ENCODE data around the gene CGB2.
"Not testable (repeated sequence)": the region's sequence is repeated elsewhere in the genome, so short reads cannot be mapped to it uniquely, and the experiment has no call there.

CGB2 gene

DNA sequence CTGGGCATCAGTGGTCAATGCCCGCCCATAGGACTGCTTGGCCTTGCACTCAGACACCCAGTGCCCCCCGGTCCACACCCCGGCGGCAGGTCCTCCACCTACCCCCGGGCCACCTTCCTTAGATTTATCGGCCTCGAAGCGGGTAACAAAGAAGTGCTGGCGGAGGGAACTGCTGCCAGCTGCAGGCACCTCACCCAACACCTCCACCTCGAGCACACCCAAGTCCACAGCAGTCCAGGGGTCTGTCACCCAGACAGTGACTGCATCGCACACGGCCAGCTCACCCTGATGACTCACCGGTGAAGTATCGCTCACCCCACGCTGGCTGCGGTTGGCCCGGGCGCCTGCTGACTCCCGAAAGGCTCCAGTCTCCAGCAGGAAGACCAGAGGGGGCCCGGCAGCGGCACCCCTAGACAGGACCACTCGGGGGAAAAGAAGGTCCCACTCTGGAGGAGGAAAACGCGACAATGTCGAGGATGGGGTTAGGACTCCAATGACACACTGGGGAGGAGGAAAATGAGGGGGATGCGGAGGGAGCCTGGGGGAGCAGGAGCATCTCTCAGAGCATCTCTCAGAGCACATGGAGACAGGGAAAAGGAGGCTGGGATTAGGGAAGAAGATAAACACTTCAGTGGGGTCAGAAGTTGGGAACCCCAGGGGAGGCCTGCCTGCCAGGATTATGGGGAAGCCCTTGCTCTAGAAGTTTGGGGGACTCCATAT, 7.0 kb downstream of the CGB2 start:
- DNase-seq = not testable (repeated sequence)

DNA sequence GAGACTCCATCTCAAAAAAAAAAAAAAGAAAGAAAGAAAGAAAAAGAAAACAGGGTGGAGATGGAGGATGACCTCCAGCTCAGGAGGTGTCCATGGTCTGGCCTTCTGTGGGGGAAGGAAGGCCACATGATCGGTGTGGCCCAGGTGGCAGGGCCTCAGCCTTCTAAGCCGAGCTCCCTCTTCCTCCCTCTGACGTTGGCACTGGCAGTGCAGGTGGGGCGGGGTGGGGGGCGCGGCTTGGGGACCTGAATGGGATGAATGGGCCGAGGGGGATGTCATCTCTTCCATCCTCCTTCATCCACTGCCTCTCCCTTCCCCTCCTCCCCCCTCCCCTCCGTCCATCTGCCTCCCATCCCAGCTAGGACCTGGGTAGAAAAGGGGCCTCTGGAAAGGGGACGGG, 8.0 kb downstream of the CGB2 start:
- not testable (repeated sequence) for DNase-seq

DNA sequence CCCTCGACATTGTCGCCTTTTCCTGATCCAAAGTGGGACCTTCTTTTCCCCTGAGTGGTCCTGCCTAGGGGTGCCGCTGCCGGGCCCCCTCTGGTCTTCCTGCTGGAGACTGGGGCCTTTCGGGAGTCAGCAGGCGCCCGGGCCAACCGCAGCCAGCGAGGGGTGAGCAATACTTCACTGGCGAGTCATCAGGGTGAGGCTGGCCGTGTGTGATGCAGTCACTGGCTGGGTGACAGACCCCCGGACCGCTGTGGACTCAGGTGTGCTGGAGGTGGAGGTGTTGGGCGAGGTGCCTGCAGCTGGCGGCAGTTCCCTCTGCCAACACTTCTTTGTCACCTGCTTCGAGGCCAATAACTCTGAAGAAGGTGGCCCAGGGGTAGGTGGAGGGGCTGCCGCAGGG, 10.5 kb downstream of the CGB2 start:
- DNase-seq = no peak

DNA sequence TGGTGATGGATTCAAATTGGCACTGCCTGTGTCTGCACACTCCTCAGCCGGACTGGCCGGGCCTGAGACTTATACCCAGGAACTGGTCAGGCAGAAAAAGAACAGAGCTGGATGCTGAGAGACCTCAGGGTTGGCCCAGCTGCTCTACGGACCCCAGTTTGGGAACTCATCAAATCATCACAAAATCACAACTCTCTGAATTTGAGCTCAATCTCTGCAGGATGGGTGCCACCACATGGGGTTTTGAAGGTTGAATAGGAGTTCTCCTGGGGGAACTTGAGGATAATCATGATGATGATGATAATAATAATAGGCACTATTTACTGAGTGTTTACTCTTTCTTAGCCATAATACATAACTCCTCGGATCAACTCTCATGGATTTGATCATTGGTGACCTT, 11.0 kb downstream of the CGB2 start:
- DNase-seq = not testable (repeated sequence)

DNA sequence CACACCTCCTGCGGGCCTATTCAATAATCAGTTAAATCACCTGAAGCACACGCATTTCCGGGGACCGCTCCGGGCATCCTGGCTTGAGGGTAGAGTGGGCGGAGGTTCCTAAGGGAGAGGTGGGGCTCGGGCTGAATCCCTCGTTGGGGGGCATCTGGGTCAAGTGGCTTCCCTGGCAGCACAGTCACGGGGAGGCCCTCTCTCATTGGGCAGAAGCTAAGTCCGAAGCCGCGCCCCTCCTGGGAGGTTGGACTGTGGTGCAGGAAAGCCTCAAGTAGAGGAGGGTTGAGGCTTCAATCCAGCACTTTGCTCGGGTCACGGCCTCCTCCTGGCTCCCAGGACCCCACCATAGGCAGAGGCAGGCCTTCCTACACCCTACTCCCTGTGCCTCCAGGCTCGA, 11.9 kb downstream of the CGB2 start, which contains the start of gene CGB5:
TSS of gene CGB5 (plus strand) at position 301 of the 400 bp plus-strand sequence. CDS start 362 bp downstream, outside the sequence.
- DNase-seq = not testable (repeated sequence)

DNA sequence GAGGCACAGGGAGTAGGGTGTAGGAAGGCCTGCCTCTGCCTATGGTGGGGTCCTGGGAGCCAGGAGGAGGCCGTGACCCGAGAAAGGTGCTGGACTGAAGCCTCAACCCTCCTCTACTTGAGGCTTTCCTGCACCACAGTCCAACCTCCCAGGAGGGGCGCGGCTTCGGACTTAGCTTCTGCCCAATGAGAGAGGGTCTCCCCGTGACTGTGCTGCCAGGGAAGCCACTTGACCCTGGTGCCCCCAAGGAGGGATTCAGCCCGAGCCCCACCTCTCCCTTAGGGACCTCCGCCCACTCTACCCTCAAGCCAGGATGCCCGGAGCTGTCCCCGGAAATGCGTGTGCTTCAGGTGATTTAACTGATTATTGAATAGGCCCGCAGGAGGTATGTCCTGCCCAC, 17.3 kb downstream of the CGB2 start, which contains the start of gene CGB8:
TSS of gene CGB8 (minus strand) at position 101 of the 400 bp plus-strand sequence. CDS start 372 bp downstream, outside the sequence.
- DNase-seq = not testable (repeated sequence)

DNA sequence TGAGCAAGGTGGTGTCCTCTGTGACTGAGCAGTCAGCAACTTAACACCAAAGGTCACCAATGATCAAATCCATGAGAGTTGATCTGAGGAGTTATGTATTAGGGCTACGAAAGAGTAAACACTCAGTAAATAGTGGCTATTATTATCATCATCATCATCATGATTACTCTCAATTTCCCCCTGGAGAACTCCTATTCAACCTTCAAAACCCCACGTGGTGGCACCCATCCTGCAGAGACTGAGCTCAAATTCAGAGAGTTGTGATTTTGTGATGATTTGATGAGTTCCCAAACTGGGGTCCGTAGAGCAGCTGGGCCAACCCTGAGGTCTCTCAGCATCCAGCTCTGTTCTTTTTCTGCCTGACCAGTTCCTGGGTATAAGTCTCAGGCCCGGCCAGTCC, 18.1 kb downstream of the CGB2 start:
- DNase-seq = not testable (repeated sequence)

DNA sequence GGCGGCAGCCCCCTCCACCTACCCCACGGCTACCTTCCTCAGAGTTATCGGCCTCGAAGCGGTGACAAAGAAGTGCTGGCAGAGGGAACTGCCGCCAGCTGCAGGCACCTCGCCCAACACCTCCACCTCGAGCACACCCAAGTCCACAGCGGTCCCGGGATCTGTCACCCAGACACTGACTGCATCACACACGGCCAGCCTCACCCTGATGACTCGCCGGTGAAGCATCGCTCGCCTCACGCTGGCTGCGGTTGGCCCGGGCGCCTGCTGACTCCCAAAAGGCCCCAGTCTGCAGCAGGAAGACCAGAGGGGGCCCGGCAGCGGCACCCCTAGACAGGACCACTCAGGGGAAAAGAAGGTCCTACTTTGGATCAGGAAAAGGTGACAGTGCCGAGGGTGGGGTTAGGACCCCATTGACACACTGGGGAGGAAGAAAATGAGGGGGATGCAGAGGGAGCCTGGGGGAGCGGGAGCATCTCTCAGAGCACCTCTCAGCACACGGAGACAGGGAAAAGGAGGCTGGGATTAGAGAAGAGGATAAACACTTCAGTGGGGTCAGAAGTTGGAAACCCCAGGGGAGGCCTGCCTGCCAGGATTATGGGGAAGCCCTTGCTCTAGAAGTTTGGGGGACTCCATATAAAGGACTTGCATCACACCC, 18.8 kb downstream of the CGB2 start:
- not testable (repeated sequence) for DNase-seq

DNA sequence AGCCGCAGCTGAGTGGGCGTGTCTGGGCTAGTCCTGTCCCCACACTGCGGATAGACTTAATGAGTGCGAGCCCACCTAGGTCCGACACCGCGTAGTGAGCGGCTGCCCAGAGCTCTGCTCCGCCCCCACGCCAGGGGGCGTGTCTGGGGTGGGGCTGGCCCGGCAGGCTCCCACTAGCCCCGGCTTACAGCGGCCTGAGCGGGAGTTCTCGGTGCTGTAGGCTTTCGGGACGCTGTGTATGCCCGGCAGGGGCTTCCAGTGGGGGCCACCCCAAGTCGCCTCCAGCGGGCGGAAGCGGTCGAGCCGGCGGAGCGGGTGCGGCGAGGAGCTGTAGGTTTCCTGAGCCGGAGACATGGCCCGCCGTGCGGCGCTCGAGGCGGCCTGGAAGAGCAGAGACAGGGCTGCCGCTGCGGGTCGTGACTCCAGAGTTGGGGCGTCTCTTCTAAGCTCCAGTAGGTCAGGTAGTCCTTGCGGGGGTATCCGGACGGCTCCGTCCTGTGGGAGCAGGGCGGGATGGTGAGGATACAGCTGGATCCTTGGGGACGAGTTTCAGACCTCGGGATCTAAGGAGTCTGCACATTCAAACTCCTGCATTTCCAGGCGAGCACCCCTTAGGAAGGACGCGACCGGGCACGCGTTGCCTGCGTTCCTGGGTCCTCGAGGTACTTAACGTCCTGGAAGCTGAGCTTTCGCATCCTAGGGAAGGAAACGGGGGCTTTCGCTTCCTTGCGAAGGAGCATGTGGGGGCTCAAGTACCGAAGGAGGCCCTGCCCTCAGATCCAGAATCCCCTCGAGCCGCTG, 24.6 kb downstream of the CGB2 start:
- peak; percentile 56 for DNase-seq

DNA sequence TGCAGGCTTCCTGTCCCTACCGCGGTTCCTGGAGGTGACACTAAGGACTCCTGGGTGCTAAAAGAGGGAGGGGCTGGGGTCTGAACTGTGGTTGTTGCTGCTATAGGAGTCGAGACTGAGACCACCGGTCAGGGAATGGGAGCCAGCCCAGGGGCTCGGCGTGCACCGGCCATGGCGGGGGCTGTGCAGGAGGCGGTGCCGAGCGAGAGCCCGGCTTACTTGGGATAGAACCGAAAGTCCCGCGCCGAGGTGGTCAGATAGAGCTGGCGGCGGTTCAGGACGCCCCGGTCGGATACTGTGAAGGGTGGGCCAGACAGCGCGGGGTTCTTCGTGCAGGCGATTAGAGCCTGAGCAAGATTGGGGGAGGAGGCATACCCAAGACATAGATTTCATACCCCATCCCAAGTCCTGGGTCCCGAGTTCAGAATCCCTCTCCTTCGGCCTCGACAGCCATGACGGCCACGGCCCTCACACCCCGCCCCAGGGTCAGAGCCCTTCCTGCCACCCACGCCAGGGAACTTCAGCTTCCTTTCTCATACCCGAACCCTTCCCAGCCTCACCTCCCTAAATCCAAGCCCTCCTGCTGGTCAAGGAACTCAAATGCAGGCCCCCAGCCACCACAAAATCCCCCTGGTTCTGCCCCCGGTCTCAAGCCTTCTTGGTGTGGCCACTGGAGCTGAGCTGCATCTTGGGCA, 25.4 kb downstream of the CGB2 start:
- DNase-seq = not testable (repeated sequence)

DNA sequence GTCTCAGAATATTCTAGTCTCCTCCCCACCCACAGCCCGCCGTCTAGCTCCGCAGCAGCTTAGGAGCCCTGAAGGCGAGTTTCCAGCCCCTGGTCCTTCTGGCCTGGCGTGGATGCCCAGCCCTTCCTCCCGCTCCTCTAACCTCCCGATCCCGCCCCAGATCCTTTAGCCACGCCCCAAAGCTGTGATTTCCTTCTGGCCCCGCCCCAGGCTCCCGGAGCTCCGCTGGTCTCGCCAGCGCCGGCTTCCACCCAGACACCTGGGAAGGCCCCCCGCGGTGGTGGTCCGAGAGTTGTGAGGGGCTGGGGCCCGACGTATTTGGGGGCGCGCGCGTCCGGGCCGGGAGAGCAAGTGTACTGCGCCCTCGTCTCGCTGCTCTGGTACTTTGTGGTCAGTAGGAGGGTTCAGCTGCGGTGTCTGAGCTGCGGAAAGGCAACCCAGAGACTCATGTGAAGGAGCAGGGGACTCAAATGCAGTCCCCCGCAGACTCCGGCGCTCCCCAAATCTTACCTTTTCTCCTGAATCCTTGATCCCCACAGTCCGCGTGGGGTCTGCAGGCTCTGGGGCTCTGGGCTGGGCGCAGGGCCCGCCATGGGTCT, 26.0 kb downstream of the CGB2 start, which contains the start of gene CGB7:
TSS of gene CGB7 (minus strand) at position 114 of the 599 bp plus-strand sequence. CDS start 2,374 bp downstream, outside the sequence.
- DNase-seq = peak; percentile 38

DNA sequence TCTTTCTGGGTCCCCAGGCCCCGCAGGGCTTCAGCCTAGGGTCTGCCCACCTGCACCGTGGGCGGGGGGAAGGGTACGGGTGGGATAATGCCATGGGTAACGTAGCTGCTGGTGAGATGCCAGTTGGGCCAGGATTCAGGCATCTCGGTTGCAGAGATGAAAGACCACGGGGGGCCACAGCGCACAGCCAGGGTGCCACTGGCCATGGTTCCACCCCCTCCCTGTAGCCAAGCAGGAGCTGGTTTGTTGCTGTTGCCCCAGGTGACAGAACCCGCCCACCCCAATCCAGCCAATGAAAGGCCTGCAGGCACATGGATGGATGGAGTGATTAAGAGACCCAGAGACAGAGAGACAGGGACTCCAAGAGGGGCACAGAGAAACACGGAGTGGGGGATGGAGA, 26.9 kb downstream of the CGB2 start:
- no peak for DNase-seq

DNA sequence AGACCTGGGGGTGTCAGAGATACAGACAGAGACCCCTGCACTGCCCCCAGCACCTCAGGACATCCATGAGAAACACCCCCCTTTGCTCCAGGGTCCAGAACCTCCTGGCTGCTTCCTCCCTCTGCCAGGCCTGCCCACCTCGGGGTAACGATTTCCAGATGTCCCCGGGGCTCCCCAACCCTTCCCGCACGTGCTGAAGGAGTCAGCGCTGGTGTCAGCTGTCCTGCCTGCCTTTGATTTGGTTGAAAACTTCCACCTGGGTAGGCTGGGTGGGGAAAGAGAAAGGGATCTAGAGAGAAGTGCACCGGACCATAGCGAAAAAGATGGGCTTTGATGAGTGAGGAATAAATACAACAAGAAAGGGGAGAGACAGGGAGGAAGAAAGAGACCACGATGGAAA, 27.4 kb downstream of the CGB2 start:
- no peak for DNase-seq

DNA sequence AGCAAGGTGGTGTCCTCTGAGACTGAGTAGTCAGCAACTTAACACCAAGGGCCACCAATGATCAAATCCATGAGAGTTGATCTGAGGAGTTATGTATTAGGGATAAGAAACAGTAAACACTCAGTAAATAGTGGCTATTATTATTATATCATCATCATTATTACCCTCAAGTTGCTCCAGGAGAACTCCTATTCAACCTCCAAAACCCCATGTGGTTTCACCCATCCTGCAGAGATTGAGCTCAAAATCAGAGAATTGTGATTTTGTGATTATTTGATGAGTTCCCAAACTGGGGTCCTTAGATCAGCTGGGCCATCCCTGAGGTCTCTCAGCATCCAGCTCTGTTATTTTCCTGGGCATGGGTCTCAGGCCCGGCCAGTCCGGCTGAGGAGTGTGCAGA, 29.3 kb downstream of the CGB2 start:
- DNase-seq = no peak

DNA sequence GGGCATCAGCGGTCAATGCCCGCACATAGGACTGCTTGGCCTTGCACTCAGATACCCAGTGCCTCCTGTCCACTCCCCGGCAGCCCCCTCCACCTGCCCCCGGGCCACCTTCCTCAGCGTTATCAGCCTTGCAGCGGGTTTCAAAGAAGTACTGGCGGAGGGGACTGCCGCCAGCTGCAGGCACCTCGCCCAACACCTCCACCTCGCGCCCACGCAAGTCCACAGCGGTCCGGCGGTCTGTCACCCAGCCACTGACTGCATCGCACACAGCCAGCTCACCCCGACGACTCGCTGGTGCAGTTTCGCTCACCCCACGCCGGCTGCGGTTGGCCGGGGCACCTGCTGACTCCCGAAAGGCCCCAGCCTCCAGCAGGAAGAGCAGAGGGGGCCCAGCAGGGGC, 29.8 kb downstream of the CGB2 start:
- DNase-seq = no peak

DNA sequence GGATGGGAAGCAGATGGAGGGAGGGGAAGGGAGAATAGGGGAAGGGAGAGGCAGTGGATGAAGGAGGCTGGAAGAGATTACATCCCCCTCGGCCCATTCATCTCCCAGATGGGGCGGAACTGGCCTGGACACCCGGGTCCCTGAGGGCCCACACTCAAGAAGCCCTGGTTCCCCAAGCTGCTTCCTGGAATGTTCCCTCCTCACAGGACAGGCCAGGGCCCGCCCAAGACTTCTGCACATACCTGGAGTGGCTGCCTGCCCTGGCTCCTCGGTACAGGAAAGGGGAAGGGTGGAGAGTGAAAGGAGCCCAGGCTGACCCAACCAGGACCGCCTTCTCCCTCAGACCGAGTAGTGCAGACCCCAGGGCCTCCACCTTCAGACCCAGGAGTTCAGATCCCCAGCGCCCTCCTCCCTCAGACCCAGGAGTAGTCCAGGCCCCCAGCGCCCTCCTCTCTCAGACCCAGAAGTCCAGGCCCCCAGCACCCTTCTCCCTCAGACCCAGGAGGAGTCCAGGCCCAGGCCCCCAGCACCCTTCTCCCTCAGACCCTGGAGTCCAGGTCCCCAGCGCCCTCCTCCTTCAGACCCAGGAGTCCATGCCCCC, 32.4 kb downstream of the CGB2 start:
- no peak for DNase-seq

DNA sequence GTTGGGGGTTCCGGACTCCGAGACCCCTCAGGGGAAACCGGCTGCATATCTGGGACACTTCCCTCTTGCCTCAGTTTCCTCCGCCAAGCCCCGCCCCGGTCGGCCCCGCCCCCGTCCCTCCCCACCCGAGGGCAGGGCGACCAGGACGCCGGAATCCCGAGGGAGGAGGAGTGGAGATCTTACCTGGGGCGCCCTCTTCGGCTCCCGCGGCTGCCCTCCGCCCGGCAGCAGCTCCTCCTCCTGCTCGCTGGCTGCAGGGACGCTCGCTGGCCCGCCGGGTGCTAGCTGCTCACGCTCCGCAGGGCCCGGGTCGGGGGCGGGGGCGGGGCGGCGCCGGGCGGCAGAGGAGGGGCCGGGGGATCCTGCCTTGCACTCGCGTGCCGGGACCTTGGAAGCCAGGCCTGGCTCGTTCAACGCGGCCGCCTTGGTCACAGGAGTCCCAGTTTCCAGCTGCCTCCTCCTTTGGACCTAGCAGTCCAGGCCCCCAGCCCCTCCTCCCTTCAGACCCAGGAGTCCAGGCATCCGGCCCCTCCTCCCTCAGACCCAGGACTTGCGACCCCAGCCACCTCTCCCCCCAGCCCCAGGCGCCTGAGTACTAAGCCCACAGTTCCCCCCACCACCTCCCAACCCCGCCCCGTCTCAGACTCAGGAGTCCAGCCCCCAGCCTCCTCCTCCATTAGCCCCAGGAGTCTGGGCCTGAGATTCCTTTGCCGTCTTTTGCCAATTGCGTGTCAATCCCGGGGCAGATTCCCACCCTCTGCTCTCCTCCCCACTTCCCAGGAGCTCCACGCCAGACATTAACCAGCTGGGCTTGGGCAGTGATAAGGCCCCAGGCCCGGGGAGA, 33.3 kb downstream of the CGB2 start, which contains the start of gene NTF4:
TSS of gene NTF4 (minus strand) at position 51 of the 844 bp plus-strand sequence. CDS start 2,821 bp downstream, outside the sequence.
- DNase-seq = no peak

DNA sequence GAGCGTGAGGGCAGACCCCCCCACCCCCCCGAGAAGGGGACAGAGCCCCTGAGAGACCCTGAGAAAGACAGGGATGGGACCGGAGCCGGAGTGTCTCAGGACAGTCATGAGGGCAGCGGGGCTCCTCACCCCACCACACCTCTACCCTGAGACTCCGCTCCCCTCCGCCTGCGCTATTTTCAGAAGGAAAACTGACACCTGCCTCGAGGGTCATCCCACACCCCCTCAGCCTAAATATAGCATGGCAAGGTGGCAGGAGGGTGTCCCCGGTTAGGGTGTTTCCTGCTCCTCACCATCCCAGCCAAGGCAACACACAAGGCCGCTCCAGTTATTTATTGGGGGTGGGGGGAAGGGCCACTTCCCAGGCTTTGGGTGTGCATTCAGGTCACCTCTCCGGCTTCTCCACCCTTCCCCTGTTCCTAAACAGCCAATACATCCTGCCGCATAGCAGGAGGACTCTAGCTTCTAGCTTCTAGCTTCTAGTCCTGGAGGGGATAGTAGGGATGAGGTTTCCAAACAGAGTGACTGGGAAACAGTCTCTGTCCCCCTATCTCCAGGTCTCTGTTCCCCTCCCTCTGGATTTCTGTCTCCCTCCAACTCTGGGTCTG, 34.3 kb downstream of the CGB2 start:
- no peak for DNase-seq

DNA sequence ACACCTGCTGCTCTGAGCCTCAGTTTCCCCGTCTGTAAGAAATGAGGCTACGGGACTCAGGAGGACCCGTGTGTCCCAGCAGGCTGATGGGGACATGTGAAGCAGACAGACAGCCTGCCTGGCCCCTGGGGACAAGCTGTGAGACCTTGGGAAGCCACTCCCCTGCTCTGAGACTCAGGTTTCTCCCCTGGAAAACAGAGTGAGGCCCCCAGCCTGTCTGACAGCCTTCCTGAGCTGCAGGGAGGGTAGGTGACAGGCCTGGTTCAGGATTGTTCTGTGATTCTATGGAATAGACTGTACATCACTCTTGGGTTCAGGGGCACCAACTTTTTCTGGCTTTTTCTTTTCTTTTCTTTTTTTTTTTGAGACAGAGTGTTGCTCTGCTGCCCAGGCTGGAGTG, 35.9 kb downstream of the CGB2 start:
- no peak for DNase-seq

DNA sequence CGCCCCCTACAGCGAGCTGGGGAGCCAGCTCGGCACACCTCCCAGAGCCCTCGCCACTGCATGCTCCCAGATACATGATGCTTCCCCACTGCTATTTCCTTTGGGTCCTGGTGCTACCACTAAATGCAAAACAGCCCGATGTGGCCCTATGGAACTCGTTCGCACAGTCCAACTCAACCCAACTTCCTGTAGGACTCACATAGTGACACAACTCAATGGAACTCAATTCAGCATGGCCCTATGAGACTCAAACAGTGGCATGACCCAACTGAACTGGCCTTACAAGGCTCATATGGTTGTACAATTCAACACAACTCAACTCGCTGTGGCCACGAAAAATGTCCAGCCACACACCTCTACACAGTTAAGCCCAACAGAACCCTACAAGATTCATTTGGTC, 37.3 kb downstream of the CGB2 start:
- DNase-seq = no peak
